LNCaP clone FGC (cell line): ENCODE results near the gene RARG.

Source experiments
- DNase-seq: peaks from one replicate; pipeline ENCODE4 v3.0.0-alpha.2; 2011; ENCODE audit warnings: low read depth
- H3K4me3 ChIP-seq: 2 replicates; pipeline ENCODE4 v1.5.1; 2011; ENCODE audit warnings: mild to moderate bottlenecking, low read depth, low read length, control low read depth
- TF ChIP-seq, protein P1 (sequence below): IDR thresholded peaks from 2 replicates; pipeline ENCODE4 v1.5.1; 2012; ENCODE audit warnings: mild to moderate bottlenecking; ENCODE audit not compliant: control insufficient read depth, insufficient read depth; ENCODE audit errors: extremely low read depth

The RARG gene

GRCh38 chr12:53193985-53194716 lies 37.9 kb downstream of the RARG start:
- DNase-seq: no peak
- TF ChIP-seq, protein P1, sequence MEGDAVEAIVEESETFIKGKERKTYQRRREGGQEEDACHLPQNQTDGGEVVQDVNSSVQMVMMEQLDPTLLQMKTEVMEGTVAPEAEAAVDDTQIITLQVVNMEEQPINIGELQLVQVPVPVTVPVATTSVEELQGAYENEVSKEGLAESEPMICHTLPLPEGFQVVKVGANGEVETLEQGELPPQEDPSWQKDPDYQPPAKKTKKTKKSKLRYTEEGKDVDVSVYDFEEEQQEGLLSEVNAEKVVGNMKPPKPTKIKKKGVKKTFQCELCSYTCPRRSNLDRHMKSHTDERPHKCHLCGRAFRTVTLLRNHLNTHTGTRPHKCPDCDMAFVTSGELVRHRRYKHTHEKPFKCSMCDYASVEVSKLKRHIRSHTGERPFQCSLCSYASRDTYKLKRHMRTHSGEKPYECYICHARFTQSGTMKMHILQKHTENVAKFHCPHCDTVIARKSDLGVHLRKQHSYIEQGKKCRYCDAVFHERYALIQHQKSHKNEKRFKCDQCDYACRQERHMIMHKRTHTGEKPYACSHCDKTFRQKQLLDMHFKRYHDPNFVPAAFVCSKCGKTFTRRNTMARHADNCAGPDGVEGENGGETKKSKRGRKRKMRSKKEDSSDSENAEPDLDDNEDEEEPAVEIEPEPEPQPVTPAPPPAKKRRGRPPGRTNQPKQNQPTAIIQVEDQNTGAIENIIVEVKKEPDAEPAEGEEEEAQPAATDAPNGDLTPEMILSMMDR: no peak
- no peak overlapping the region for H3K4me3 ChIP-seq

- no peak for DNase-seq
- H3K4me3 ChIP-seq: no peak overlapping the region
- TF ChIP-seq, protein P1: no peak
These were observed 39.0 kb downstream of the RARG start for GRCh38 chr12:53193040-53193439.

DNA sequence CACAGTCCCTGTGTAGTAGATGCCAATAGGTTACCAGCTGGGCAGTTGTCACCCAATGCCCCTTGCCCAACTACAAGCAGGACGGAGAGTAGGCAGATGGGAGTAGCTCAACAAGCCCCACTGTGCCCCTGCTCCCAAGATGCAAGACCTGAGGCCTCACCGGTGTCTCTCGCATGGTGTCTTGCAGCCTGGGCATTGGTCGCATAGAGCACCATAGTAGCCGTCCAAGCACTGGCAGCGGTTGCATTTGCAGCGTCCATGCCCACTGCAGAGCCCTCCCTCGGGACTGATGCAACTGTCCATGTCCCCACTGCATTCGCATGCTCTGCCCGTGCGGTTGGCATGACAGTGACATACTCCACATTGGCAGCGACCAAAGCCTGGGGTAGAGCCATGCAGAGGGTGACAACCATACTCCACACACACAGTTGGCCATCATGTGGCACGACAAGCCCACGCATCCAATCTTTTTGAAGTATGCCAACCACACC lies 39.4 kb downstream of the RARG start:
- H3K4me3 ChIP-seq: no peak overlapping the region
- no peak for DNase-seq
- TF ChIP-seq, protein P1: no peak

DNA sequence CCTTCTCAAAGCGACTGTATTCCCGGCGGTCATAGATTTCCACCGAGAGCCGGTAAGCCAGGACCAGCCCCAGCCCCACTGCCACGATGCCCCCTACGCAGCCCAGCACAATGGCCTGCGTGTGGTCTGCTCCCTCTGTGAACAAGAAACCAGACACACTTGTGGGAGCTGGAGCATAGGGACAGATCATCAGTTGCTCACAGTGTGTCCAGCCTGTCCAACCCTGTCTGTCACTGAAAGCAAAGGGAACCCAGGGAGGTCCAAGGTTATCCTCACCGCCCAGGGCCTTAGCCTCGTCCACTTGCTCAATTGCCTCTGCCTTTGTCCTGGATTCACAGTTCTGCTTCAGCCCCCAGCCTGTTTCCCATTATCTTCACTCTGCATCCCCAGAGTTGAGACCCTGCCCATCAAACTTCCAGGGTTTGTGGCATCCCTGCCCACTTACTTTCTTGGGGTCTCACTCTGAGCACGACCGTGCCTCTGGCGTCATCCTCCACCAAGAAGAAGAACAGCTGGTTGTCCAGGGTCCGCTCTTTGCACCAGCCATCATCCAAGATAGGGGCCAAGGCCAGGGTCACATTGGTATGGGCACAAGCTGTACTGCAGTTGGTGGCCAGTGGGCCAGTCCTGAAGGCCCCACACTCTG lies 40.0 kb downstream of the RARG start:
- H3K4me3 ChIP-seq: no peak overlapping the region
- TF ChIP-seq, protein P1: no peak

GRCh38 chr12:53191096-53191884 lies 40.7 kb downstream of the RARG start:
- no peak overlapping the region for H3K4me3 ChIP-seq
- no peak for DNase-seq
- TF ChIP-seq, protein P1: no peak

More for the DNA sequence above, 40.0 kb downstream of the RARG start:
- no peak for DNase-seq

DNA sequence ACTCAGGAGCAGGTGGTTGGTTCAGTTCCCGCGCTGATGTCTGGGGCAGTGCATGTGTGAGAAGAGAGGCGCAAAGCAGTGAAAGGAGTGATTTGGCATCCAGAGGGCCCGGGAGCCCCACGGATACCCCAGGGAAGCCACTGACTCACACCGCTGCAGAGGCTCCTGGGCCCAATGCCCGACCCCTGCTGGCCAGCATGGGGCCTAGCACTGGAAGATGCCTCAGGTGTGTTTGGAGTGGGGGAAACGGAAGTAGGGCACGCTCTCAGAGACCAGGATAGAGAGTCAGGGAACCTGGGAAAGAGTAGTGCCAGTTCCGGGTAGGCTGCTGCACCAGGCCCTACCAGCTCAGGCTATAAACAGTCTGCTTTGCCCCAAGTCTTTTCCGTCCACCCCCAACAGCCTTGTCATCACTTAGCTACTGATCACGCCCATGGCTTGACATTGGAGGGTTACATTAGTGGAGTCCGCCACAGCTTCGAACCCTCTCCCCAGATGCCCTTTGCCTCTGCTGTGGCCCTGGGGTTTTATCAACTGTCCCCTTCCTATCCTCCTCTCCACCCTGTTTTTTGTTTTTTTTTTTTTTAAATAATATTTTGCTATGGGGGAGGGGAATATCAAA lies 41.8 kb downstream of the RARG start:
- no peak for DNase-seq
- TF ChIP-seq, protein P1: peak; percentile 70
- no peak overlapping the region for H3K4me3 ChIP-seq
